Ishikawa (cell line): Measurements from ENCODE around the gene CDK19.

Experiments used
- CEBPB ChIP-seq: IDR thresholded peaks from 2 replicates; pipeline ENCODE4 v1.6.1; 2012
- CREB1 ChIP-seq: IDR thresholded peaks from 2 replicates; pipeline ENCODE4 v1.6.1; 2012; ENCODE audit warnings: low read depth
- EGR1 ChIP-seq: IDR thresholded peaks from 2 replicates; pipeline ENCODE4 v1.6.1; 2012
- EP300 ChIP-seq: IDR thresholded peaks from 2 replicates; pipeline ENCODE4 v1.6.1; 2012; ENCODE audit warnings: borderline replicate concordance
- FOXM1 ChIP-seq: IDR thresholded peaks from 2 replicates; pipeline ENCODE4 v1.6.1; 2012; ENCODE audit warnings: low read depth, borderline replicate concordance
- NFIC ChIP-seq: IDR thresholded peaks from 2 replicates; pipeline ENCODE4 v1.6.1; 2012
- RAD21 ChIP-seq: IDR thresholded peaks from 2 replicates; pipeline ENCODE4 v1.6.1; 2012; ENCODE audit warnings: low read depth
- TAF1 ChIP-seq: IDR thresholded peaks from 2 replicates; pipeline ENCODE4 v1.6.1; 2012; ENCODE audit warnings: low read depth, mild to moderate bottlenecking
- TCF12 ChIP-seq: IDR thresholded peaks from 2 replicates; pipeline ENCODE4 v1.6.1; 2012; ENCODE audit warnings: low read depth
- TEAD4 ChIP-seq: IDR thresholded peaks from 2 replicates; pipeline ENCODE4 v1.6.1; 2012
- YY1 ChIP-seq: IDR thresholded peaks from 2 replicates; pipeline ENCODE4 v1.6.1; 2012; ENCODE audit warnings: low read depth
- ZBTB7A ChIP-seq: IDR thresholded peaks from 2 replicates; pipeline ENCODE4 v1.6.1; 2012; ENCODE audit warnings: low read depth
- TF ChIP-seq, protein P1 (sequence below): IDR thresholded peaks from 2 replicates; pipeline ENCODE4 v1.6.1; 2012
- TF ChIP-seq, protein P2 (sequence below): IDR thresholded peaks from 2 replicates; pipeline ENCODE4 v1.6.1; 2012
- TF ChIP-seq, protein P3 (sequence below): IDR thresholded peaks from 2 replicates; pipeline ENCODE4 v1.6.1; 2012; ENCODE audit warnings: low read depth, mild to moderate bottlenecking

The CDK19 gene

DNA sequence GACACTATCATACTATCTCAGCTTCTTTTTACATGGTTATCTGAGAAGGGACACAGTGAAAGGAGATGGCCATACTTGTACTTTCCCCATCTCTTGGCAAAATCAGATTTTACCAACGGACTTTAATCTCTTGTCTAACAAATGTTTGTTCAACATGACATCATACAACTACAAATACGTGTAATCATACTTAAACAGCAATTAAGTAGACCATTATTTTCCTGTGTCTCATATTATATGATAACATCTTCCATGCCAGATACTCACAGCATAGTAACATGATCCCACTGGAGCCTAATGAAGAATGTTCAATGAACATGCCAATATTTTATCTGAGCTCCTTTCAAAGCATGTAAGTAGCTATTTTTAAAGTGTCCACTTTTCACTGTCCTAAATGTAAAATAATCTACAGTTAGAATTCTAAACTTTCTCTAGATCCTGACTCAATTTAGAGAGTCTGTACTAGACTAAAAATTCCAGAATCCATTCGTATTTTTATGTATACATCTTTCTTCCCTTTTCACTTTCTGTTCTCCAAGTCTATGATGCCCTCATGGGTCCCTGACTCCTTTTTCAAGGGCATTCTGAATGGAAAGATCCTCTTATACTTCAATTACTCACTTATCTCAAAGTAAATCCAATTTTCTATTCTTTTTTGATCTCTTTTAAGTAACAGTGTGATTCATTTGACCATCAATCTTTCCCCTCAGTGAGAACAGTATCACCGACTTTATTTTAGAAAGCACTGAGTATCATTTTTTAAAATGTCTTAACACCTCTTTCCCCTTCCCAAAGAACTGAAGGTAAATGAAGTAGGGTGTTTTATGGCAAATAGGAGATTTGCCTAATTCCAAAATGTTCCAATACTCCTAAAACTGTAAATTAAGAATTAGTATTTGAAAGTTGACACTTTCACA, 133.5 kb downstream of the CDK19 start:
- TF ChIP-seq TEAD4 (no peak), TAF1 (no peak), CEBPB (no peak), RAD21 (no peak), YY1 (no peak), TCF12 (no peak), EGR1 (no peak), CREB1 (no peak), FOXM1 (no peak), ZBTB7A (no peak), NFIC (no peak), EP300 (no peak)
- TF ChIP-seq, protein P1, sequence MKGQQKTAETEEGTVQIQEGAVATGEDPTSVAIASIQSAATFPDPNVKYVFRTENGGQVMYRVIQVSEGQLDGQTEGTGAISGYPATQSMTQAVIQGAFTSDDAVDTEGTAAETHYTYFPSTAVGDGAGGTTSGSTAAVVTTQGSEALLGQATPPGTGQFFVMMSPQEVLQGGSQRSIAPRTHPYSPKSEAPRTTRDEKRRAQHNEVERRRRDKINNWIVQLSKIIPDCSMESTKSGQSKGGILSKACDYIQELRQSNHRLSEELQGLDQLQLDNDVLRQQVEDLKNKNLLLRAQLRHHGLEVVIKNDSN: no peak
- TF ChIP-seq, protein P2, sequence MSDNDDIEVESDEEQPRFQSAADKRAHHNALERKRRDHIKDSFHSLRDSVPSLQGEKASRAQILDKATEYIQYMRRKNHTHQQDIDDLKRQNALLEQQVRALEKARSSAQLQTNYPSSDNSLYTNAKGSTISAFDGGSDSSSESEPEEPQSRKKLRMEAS: no peak
- TF ChIP-seq, protein P3, sequence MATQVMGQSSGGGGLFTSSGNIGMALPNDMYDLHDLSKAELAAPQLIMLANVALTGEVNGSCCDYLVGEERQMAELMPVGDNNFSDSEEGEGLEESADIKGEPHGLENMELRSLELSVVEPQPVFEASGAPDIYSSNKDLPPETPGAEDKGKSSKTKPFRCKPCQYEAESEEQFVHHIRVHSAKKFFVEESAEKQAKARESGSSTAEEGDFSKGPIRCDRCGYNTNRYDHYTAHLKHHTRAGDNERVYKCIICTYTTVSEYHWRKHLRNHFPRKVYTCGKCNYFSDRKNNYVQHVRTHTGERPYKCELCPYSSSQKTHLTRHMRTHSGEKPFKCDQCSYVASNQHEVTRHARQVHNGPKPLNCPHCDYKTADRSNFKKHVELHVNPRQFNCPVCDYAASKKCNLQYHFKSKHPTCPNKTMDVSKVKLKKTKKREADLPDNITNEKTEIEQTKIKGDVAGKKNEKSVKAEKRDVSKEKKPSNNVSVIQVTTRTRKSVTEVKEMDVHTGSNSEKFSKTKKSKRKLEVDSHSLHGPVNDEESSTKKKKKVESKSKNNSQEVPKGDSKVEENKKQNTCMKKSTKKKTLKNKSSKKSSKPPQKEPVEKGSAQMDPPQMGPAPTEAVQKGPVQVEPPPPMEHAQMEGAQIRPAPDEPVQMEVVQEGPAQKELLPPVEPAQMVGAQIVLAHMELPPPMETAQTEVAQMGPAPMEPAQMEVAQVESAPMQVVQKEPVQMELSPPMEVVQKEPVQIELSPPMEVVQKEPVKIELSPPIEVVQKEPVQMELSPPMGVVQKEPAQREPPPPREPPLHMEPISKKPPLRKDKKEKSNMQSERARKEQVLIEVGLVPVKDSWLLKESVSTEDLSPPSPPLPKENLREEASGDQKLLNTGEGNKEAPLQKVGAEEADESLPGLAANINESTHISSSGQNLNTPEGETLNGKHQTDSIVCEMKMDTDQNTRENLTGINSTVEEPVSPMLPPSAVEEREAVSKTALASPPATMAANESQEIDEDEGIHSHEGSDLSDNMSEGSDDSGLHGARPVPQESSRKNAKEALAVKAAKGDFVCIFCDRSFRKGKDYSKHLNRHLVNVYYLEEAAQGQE: no peak

DNA sequence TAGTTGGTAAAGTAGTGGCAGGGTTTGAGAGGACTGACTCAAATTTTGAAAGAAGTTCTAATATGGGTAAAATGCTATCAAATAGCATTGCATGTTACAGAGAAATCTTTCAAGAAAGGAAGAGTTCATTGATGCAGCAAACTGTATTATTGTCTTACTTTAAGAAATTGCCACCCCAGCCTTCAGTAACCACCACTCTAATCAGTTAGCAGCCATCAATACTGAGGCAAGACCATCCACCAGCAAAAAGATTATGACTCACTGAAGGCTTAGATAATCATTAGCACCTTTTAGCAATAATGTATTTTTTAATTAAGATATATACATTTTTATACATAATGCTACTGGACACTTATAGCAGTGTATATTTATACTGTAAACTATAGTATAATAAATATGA, 138.9 kb downstream of the CDK19 start:
- no peak for TF ChIP-seq ZBTB7A
- TF ChIP-seq NFIC: no peak
- TF ChIP-seq, protein P3: no peak
- no peak for TF ChIP-seq CREB1
- TF ChIP-seq YY1: no peak
- no peak for TF ChIP-seq TAF1

DNA sequence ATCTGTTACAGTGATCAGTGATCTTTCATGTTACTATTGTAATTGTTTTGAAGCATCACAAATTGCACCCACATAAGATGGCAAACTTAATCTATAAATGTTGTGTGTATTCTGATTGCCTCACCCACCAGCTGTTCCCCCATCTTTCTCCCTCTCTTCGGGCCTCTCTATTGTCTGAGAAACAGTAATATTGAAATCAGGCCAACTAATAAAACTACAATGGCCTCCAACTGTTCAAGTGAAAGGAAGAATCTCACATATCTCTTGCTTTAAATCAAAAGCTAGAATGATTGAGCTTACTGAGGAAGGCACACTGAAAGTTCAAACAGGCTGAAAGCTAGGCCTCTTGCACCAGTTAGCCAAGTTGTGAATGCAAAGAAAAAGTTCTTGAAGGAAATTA, 141.2 kb downstream of the CDK19 start:
- TF ChIP-seq, protein P2: no peak
- no peak for TF ChIP-seq ZBTB7A
- TF ChIP-seq RAD21: no peak
- TF ChIP-seq FOXM1: no peak
- no peak for TF ChIP-seq EP300
- TF ChIP-seq NFIC: no peak
- no peak for TF ChIP-seq EGR1
- no peak for TF ChIP-seq TAF1
- no peak for TF ChIP-seq CREB1
- no peak for TF ChIP-seq YY1
- TF ChIP-seq TEAD4: no peak
- TF ChIP-seq CEBPB: no peak
- TF ChIP-seq, protein P3: no peak
- TF ChIP-seq, protein P1: no peak
- no peak for TF ChIP-seq TCF12

DNA sequence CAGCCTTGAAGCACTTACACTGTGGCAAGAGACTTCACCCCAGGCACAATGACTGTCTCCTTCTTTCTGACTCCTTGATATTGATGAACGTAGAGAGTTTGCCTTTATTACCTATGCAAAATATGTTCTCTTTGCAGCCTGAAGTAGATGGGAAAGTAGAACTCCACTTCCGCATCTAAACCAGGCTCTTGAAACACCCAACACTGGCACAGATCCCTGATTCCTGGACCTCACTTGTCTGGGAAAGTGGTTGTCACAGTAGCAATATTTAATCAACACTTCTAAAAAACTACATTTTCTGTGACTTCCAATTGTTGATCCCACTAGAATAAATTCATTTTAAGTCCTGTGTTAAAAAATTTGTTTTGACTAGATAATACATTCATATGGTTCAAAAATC, 143.1 kb downstream of the CDK19 start:
- TF ChIP-seq, protein P3: no peak
- TF ChIP-seq RAD21 (no peak), TEAD4 (no peak), CREB1 (no peak), TAF1 (no peak), ZBTB7A (no peak), EGR1 (no peak), NFIC (no peak), TCF12 (no peak), FOXM1 (no peak), EP300 (no peak), CEBPB (no peak), YY1 (no peak)
- TF ChIP-seq, protein P1: no peak
- TF ChIP-seq, protein P2: no peak
